ENCODE data around the gene B4GALNT1.
"Not testable (repeated sequence)": the region's sequence is repeated elsewhere in the genome, so short reads cannot be mapped to it uniquely, and the experiment has no call there.

The B4GALNT1 gene

DNA sequence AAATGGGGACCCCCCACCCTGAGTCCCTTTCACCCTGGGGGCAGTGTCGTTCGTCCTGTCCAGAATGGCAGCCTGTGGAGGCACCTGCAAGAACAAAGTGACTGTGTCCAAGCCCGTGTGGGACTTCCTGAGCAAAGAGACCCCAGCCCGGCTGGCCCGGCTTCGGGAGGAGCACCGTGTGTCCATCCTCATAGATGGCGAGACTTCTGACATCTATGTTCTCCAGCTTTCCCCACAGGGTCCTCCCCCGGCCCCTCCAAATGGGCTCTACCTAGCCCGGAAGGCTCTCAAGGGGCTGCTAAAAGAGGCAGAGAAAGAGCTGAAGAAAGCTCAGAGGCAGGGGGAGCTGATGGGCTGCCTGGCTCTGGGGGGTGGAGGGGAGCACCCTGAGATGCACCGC is 26.2 kb downstream of the B4GALNT1 start:
- DNase-seq = no peak

DNA sequence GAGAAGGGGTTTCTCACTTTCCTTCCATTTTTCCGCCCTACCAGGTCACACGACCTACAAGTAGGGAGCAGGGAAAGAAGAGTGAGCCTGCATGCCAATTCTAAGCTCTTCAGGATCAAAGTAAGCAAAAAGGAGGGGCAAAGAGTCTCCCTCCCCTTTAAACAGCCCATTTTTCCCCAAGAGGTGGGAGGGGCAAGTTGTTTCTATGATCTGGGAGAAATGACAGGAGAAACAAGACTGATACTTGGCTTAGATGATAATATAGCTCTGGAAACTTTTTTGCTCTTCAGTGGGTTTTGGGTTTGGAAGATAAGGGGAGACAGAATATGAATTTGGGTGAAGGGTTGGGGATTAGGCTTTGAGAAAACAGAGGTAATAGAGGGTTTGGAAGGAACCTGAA is 26.6 kb downstream of the B4GALNT1 start:
- DNase-seq = no peak

DNA sequence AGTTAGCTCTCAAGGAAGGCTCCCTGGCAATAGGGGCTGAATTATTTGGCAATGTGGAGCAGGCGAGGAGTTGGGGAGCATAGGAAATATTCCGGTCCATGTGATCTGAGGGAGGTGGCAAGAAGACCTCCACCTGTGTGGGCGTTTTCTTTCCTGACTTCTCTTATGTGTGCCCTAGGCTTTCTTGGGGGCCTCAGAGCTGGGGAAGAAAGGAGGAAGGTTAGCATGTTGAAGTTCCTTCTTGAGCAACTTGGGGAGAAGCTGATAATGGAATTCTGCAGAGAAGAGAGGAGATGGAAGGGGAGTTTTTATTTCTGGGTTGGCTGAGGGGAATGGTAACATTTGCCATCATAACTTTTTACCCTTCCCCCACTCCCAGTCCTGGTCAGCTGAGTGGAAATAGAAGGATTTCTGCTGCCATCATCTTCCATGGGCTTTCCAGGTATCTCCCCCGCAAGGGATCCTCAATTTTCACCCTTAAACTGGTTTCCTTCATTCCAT is 27.1 kb downstream of the B4GALNT1 start:
- DNase-seq = no peak

DNA sequence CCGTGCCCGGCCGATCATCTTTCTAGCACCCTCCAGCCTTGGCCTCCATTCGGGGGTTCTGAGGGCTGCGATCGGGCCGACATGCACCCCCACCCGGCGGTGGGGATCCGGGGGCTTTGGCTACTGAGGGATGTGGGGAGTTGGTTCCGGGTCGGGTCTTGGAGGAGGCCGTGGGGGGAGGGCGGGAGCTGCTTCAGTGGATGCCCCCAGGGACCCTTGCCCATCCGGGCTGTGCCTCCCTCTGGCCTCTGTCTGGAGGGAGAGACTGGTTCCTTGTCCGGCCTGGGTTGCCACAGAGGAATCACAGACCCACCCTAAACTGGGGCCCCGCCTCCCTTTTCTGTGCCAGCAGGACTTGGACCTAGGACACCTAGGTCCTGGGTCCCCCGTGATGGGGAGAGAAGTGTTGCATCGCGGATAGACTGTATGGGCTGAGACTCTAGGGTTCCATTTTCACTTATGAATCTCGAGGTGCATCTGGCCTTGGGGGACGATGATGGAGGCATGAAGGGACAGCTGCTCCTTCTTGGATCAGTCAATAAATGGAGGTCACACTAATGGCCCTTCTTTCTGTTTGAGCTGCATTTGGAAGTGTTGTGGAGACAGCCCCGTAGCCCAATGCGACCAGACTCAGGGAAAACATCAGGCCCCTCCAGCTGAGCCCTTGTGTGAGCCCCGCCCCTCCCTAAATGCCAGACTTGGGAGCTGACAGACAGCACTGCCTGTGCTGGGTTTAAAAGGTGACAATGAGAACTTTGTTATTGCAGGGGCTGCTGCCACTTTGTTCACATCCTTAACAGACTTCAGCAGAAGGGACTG is 27.8 kb downstream of the B4GALNT1 start:
- no peak for DNase-seq

DNA sequence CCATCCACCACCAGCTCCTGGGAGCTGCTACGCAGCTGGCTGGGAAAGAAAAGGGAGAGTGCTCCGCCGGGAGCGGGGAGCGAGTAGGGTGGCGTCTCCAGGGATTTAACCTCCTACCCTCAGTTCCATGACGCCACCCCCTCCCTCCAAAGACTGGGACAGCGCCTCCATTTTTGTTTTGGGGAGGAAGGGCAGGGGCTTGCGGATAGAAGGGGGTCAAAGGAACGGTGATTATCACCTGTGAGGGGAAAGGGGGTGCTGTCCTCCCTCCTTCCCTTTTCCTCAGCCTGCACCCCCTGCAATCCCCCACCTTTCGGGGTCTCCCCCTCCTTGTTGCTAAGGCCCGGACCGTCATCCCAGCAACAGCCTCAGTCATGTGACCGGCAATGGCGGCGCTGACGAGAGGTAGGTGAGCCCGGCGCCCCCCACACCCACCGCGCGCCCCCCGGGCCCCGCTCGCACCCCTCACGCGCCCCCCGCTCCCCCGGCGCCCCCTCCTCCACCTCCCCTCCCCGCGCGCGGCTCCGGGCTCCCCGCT is 28.5 kb downstream of the B4GALNT1 start, which contains the start of gene DTX3:
Gene DTX3 (plus strand): TSS at position 371 of the 538 bp plus-strand sequence. CDS start 1,694 bp downstream, outside the sequence.
- DNase-seq = no peak

DNA sequence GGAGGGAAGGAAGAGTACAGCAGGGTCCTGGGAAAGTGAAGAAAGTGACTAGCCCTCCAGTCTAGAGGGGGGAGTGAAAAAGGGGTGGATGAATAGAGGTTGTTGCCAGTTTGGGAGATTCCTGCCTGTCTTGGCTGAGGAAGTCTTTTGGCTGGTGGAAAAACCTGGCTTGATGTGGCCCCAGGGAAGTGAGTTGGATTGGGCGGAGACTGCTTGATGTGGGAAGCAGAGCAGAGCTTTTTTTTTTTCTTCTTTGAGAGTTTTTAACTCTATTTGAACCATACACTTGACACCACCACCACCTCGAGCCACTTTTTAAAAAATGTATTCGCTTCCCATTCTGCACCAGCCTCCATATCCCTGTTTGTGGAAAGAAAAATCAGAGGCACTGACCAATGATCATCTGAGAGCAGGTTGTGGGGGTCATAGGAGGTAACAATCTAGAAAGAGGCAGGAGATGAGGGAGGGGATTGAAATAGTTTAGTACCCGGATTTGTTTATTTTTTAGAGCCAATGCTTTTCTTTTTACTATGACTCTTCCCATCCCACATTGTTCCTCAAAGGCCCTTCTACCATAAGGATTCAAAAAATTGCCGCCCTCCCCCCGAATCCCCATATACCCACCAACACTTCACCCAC is 29.1 kb downstream of the B4GALNT1 start:
- no peak for DNase-seq

DNA sequence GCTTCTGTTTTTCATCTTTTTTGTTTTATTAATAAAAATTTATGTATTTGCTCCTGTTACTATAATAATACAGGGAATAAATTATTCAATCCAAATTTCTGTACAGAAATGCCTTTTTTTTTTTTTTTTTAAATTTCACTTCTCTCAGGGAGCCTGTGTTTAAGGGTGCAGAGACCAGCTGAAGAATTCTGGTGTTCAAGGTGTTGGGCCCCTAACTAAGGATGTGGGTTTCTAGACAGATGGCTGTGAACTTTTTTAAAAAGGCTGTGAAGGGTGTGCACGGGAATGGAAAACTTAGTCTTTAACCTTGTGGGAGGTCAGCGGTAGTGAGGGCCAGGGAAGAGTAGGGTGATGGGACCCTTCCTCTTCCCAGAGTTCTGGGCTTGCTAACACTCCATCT is 29.7 kb downstream of the B4GALNT1 start:
- DNase-seq = no peak

DNA sequence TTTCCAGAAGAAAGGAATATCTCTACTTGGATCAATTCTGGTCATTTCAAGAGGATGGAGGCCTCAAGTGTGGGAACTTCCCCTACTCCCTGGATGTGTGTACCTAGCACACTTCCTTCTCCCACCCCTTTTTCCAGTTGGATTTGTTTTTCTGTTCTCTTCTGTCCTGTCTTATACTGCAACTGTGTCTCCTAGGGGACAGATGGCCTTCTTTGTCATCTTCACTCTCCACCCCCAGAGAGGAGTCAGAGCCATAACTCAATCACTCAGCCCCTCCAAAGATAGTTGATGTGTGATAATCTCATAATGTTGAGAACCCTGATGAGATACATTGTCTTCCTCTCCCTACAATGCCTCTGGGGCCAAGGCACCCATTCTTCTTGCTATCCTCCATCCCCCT is 30.5 kb downstream of the B4GALNT1 start:
- DNase-seq = no peak

DNA sequence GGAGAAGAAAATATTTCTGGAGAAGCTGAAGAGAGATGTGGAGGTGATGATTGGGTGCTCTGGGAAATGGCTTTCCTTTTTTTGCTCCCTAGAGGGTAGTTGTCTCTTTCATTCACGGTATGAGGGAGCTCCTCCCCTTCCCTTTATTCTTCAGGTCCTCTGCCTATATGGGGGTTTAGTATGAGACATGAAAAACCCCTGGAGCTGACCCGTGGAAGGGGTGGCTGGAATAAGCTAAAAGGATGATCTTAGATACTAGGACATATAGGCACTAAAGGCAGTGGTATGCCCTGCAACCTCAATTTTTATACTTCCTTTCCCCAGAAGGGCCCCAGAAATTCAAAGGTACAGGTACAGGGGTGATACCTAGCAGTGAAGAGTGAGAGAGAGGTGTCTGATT is 32.6 kb downstream of the B4GALNT1 start:
- no peak for DNase-seq

DNA sequence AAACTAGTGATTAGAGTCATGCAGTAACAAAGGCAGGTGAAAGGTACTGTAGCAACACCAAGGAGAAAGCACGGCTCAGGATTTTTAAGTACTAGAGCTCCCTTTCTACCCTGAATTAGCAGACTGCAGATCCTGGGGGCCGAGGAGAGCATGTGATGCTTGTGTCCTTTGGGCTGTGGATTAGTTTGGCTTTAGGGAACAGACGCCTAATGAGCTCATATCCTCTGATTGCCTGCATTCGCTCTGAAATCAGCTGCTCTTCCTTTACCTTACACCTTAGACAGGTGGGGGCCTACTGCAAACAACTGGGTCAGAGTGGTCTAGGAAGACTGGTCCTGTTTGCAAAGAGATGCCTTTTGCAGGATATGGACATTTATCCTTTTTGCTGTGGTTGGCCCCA is 39.8 kb downstream of the B4GALNT1 start:
- DNase-seq = no peak

DNA sequence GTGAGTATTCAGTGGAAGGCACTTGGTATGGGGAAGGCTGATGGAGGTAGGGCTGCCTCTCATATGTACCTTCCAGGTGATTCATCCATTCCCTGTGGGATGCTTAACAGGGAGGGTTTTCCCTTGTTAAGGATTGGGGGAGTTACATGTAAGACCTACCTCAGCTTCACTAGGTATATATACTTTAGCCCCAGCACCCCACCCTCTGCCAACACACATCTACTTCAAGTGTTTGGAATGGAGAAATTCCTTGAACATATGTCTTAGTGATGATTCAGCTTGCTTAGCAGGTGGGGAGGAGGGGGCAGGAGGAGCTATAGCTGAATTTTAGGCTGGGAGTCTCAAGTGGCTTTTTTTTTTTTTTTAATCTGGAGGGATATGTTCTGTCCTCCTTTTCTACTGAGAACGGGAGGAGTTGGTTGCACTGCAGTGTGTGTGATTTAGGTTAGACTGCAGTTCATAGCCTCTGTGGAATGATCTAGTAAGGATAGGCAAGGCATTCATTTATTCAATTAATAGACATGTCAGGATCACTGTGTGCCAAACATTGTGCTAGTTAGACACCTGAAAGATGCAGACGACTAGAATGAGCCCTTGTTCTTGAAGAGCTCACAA is 40.3 kb downstream of the B4GALNT1 start:
- DNase-seq = no peak

DNA sequence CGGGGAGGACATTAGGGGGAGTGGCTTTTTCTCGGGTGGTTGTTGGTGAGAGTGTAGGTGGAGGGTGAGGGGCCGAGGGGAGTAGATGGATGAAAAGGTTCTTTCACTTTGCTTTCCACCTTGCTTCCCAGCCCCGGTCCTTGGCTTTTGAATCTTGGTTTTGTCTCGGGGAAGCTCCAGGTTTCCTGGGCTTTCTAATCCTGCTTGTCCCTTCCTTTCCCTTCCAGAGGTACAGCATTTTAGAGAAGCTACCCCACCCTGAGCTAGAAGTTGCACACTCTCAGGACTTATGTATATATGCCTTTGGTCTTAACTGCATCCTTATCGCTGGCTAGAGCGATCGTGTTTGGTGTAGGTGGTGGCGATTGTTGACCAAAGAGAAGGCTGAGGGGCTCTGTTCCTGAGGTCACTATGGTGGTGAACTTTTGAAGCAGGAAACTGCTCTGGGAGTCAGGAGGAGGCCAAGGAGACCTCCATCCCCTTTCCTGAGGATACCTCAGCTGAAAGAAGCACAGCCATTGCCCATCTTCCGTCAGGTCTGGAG is 41.1 kb downstream of the B4GALNT1 start:
- DNase-seq = no peak

DNA sequence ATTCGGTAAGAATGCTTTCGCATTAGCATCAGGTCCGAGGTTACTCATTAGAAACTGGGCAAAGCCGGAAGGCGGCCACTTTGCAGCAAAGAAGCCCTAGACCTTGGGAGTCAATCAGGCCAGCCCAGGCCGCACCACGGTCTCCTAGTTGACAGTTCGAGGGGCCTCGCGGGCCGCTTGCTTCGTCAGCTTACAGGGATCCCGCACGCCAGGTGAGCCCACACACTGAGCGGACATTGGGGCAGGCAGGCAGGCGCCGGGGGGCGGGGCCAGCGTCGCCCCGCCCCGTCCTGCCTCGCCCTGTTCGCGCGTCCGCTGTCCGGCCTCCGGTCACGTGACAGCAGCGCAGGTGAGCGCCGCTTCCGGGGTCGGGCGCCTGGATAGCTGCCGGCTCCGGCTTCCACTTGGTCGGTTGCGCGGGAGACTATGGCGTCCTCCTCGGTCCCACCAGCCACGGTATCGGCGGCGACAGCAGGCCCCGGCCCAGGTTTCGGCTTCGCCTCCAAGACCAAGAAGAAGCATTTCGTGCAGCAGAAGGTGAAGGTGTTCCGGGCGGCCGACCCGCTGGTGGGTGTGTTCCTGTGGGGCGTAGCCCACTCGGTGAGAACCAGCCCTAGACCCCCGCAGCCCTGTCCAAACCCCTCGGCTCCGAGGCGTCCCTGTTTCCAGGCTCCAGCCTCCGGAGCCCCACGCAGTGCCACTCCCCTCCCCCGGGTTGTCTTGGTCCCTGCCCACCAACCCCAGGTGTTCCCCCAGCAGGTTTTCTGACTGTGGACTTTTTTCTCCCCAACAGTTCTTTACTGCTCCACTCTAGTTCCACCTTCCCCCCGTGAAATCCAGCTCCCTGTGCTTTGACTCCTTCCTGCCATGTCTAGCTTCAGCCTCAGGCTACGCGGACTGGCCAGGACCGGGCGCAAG is 41.9 kb downstream of the B4GALNT1 start, which contains the start of gene PIP4K2C:
Gene PIP4K2C (plus strand): TSS at position 329 of the 918 bp plus-strand sequence. CDS start 98 bp downstream, at position 427.
- peak; percentile 36 for DNase-seq

DNA sequence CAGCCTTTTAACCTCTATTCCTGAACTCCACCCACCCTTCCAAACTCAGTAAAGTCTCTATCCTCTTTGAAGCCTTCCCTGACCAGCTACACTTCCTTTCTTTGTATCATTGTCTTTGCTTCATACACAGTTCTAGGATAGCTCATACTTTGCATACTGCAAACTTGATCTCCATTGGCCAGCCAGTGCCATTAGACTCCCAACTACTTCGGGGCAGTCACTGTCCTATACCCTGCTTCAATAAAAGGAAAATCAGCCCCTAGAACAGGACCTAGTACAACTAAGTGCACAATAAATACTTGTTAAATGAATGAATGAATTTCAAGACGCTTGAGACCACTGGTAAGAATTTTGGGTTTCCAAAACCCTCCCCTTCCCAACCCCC is 42.5 kb downstream of the B4GALNT1 start:
- no peak for DNase-seq

DNA sequence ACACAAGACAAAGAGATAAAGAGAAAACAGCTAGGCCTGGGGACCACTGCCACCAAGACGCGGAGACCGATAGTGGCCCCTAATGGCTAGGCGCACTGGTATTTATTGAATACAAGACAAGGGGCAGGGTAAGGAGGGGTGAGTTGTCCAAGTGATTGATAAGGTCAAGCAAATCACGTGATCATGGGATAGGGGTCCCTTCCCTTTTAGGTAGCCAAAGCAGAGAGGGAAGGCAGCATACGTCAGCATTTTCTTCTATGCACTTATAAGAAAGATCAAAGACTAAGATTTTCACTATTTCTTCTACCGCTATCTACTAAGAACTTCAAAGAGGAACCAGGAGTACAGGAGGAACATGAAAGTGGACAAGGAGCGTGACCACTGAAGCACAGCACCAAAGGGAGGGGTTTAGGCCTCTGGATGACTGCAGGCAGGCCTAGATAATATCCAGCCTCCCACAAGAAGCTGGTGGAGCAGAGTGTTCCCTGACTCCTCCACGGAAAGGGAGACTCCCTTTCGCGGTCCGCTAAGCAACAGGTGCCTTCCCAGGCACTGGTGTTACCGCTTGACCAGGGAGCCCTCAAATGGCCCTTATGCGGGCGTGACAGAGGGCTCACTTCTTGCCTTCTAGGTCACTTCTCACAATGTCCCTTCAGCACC is 43.9 kb downstream of the B4GALNT1 start:
- not testable (repeated sequence) for DNase-seq

DNA sequence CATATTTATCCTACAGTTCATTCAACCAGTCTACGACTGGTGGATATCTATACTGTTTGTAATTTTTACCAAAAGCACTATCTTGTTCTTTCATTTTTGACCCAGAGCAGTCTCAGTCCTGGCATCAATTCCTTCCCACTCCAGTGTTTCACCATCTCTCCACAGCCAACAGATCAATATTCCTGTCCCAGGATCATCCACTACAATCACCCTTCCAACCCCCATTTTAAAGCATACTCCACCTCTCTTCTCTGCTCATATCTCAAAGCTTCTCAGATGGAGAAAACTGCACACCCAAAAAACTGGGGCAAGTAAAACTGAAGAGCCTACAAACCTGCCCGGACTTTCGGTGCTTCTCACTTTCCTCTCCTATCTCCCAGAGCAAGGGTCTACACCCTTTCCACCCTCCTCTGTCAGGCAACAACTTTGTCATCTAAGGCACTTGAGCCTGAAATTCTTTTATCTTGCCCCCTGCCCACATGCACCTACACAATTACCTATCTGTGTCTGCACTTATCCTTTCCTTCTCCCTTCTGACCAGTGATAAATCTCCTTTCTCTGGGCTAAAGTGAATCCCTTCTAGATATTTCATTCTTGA is 46.1 kb downstream of the B4GALNT1 start:
- no peak for DNase-seq

DNA sequence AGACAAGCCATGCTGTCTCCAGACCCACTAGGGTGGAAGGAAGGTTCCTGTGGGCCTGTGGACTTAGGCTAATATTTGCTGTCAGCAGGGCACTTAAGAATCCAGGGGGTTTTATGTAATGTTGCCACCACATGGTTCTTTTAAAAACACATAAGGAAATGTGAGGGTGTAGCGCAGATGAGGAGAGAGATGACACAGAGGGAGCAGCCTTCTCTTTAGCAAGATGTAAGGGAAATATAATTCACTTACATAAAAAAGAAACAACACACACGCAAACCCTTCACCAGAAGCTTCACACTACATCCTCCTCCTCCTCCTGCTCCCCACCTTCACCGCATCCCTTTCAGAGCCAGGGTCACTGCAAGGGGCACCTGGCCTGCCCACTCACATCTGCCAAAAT is 46.9 kb downstream of the B4GALNT1 start:
- DNase-seq = no peak

DNA sequence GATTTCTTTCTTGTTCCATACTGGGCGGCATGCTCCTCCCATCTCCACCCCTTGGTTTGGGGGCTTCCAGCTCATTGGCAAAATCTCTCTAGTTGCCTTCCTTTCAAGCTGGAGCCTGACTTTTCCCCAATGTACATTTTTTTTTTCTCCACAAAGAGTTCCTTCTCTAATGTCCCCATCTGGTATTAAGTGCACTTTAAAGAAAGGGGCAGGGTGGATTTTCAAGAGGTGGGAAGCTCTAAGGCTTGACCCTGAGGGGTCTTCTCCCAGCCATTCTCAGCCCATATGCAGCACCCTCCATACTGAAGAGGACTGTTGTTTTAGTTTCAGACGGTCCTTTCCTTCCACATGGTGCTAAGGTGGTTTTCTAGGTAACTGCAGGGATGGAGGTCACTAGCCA is 47.8 kb downstream of the B4GALNT1 start:
- DNase-seq = no peak

DNA sequence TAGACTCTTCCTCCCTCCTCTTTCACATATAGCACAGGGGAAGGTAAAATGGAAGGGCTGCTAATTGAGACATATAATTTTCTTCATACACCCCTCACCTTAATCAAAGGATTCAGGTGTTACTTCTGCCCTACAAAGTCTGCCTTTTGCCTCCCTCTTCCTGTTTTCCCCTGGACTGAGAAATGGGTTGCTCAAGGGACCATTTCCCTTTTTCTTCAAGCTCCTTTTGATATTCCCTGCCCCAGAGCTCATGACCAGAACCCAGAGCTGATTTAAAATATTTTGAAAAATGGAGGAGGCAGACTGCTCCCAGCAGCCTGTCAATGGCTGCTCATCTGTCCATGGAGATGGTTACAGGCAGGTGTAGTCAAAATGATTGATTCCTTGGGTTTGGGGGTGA is 48.3 kb downstream of the B4GALNT1 start:
- no peak for DNase-seq

DNA sequence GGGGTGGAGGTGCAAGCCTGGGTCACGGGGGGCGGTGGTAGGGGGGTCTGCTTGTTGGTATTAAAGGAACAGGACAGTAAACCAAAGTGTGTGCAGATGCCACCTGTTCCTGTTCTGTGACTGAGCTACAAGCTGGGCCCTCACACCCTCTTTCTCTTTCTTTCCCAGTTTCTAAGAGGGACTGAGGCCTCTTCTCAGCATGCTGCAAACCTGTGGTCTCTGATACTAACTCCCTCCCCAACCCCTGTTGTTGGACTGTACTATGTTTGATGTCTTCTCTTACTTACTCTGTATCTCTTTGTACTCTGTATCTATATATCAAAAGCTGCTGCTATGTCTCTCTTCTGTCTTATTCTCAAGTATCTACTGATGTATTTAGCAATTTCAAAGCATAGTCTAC is 49.0 kb downstream of the B4GALNT1 start:
- DNase-seq = no peak

Measured in cortex of kidney (tissue), 1 donor.